ENCODE data around the gene FLT3LG.
"Not testable (repeated sequence)": the region's sequence is repeated elsewhere in the genome, so short reads cannot be mapped to it uniquely, and the experiment has no call there.

The FLT3LG gene

DNA sequence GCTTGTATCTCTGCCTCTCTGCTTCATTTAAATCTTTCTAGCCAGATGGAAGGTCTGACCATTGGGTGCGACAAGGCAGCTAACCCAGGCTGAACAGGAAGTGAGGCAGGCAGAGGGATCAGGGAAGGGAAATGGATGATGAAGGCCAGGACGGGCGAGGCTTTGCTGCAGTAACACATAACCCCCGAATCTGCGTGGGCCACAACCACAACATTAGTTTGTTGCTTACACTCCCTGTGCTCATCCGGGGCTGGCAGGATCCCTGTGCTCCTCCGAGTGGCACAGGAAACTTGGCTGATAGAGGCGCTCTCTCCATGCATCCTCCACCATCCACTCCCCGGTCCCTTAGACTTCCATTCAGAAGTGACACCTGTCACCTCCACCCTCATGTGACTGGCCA is 1.1 kb upstream of the FLT3LG start:
- FAIRE-seq = no peak
- DNase-seq (ENCODE audit: insufficient read length, low spot score) = no peak
- TF ChIP-seq CTCF (IDR thresholded peaks at IDR 0.05; ENCODE audit: insufficient read depth, missing control alignments) = no peak

GRCh38 chr19:49473501-49473867 is 531 bp upstream of the FLT3LG start:
- not testable (repeated sequence) for DNase-seq (ENCODE audit: insufficient read length, low spot score); FAIRE-seq

DNA sequence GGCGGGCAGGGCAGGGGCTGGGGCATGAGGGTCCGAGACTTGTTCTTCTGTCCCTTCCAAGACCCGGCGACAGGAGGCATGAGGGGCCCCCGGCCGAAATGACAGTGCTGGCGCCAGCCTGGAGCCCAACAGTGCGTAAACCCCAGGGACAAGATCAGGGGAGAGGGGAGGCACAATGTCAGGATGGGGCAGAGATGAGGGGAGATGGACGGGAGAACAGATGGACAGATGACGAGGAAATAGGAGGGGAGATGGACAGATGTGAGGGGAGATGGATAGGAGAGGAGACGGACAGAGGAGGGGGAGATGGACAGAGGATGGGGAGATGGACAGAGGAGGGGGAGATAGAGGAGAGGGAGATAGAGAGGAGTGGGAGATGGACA is 518 bp downstream of the FLT3LG start:
- TF ChIP-seq CTCF (IDR thresholded peaks at IDR 0.05; ENCODE audit: insufficient read depth, missing control alignments) = no peak
- DNase-seq (ENCODE audit: insufficient read length, low spot score) (no peak), FAIRE-seq (no peak)

- no peak for TF ChIP-seq CTCF (IDR thresholded peaks at IDR 0.05; ENCODE audit: insufficient read depth, missing control alignments)
- DNase-seq (ENCODE audit: insufficient read length, low spot score) (no peak), FAIRE-seq (no peak)
Measured at GRCh38 chr19:49475191-49475917, 1.3 kb downstream of the FLT3LG start.

GRCh38 chr19:49475995-49476880 is 2.2 kb downstream of the FLT3LG start:
- DNase-seq (ENCODE audit: insufficient read length, low spot score) = peak; percentile 84
- TF ChIP-seq CTCF (IDR thresholded peaks at IDR 0.05; ENCODE audit: insufficient read depth, missing control alignments) = peak; percentile 63
- FAIRE-seq = no peak

DNA sequence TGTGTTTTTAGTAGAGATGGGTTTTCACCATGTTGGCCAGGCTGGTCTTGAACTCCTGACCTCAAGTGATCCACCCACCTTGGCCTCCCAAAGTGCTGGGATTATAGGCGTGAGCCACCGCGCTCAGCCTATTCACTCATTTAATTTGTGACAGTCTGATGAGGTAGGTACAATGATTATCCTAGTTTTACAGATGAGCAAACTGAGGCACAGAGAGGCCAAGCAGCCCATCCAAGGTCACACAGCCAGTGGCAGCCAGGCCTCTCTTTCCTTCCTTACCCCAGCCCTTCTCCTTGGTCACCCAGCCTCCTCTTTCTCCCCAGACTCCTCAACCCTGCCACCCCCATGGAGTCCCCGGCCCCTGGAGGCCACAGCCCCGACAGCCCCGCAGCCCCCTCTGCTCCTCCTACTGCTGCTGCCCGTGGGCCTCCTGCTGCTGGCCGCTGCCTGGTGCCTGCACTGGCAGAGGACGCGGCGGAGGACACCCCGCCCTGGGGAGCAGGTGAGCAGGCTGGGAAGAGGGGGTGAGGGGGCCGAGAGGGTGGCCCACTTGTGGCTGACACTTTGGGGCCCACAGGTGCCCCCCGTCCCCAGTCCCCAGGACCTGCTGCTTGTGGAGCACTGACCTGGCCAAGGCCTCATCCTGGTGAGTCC is 6.1 kb downstream of the FLT3LG start:
- no peak for FAIRE-seq
- TF ChIP-seq CTCF (IDR thresholded peaks at IDR 0.05; ENCODE audit: insufficient read depth, missing control alignments) = no peak

GRCh38 chr19:49481020-49481683 is 7.1 kb downstream of the FLT3LG start:
- FAIRE-seq (no peak), DNase-seq (ENCODE audit: insufficient read length, low spot score) (no peak)
- TF ChIP-seq CTCF (IDR thresholded peaks at IDR 0.05; ENCODE audit: insufficient read depth, missing control alignments) = no peak

More for the DNA sequence above, 6.1 kb downstream of the FLT3LG start:
- DNase-seq (ENCODE audit: insufficient read length, low spot score) = no peak

All from D721Med (cell line).